HG03060 (cell line): ENCODE results near the gene RGPD3.

Experiments
- ATAC-seq: cut with Tn5 transposase; IDR thresholded peaks from one replicate; pipeline ENCODE4 v1.9.1; 2021; ENCODE audit warnings: low read depth, moderate number of reproducible peaks; ENCODE audit not compliant: unreplicated experiment

RGPD3 gene

DNA sequence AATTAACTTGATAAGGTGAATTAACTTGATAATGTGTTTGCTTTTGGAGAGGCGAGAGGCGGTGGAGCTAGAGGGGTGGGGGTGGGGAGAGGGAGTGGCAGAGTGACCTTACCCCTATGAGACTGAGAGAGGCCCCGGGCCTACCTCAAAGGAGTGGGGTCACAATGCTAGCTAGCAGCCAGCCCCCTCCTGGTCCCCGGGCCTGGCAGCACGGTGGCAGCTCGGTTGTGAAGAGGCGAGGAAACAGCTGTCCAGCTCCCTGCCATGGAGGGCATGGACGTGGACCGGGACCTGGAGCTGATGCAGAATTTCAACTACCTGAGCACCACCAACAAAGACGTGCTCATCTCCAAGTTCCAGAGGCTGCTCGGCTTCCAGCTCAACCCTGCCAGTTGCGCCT is 123.9 kb downstream of the RGPD3 start:
- ATAC-seq: no peak

DNA sequence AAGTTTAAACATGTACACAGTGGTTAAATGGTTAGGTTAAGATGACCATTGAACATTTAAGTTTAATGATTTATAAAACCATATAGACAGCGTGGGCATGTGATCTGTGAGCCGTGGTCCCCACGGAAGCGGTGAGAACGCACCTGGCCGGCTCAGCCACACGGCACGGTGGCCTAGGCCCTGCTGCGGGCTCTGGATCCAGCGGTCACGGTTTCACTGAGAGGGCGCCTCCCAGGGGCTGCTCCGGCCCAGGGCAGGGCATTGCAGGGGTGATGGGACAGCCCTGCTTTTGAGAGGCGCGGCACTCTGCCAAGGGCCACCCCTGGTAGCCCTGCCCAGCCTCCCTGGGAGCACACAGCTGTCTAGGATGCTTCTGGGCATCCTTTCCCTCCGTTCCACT is 124.9 kb downstream of the RGPD3 start:
- ATAC-seq: no peak

- ATAC-seq: no peak
Measured at GRCh38 chr2:106342831-106343251, 125.4 kb downstream of the RGPD3 start.

DNA sequence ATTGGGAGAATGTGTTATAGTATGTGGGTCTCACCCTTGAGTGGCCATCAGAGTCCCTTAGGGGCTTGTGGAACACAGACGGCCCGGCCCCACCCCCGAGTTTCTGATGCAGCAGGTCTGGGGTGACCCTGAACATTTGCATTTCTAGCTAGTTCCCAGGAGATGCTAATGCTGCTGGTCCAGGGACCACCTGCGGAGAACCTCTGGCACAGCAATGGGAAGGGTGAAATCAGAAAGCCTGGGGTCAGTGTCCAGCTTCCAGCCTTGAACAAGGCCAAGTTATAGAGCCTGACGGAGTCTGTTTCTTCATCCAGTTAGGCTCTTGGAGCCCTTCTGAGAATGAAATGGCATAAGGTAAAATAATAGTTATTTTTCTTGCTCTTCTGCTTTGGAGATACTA is 126.5 kb downstream of the RGPD3 start:
- no peak for ATAC-seq
